Measurements from ENCODE around the gene DAB2IP.

Gene DAB2IP

GRCh38 chr9:121651295-121652020 is at the start of gene DAB2IP:
Gene DAB2IP (plus strand): TSS chr9:121651634. CDS start chr9:121651776, 142 bp downstream.
- Histone ChIP-seq H3K4me3 (ENCODE audit: low read depth in 1 of 2, low read length in 2 of 2) (peak within 1 kb of the TSS; percentile 72 to 84), H3K4me1 (ENCODE audit: control insufficient read depth in 1 of 2, insufficient read depth in 2 of 2, low read length in 2 of 2) (peaks cover 33 to 40% of the 10 kb centered on the region in 2 donors), H3K9me3 (ENCODE audit: control insufficient read depth in 1 of 2, low read length in 2 of 2) (no peaks in the 10 kb centered on the region), H3K27me3 (ENCODE audit: control insufficient read depth in 1 of 2, insufficient read depth in 2 of 2, low read length in 2 of 2) (no peaks in the 10 kb centered on the region), H3K9ac (ENCODE audit: low read depth in 1 of 2, low read length in 2 of 2) (peak within 1 kb of the TSS; percentile 80 to 84), H3K36me3 (ENCODE audit: control insufficient read depth in 1 of 2, insufficient read depth in 2 of 2, low read length in 2 of 2) (no peaks in the 10 kb centered on the region), H3K27ac (ENCODE audit: low read depth, low read length) (peak within 1 kb of the TSS; percentile 69)

- peaks cover 13 to 25% of the 10 kb centered on the region in 2 donors for H3K4me1 ChIP-seq (ENCODE audit: control insufficient read depth in 1 of 2, insufficient read depth in 2 of 2, low read length in 2 of 2)
- H3K36me3 ChIP-seq (ENCODE audit: control insufficient read depth in 1 of 2, insufficient read depth in 2 of 2, low read length in 2 of 2) = no peaks in the 10 kb centered on the region
- no peak overlapping the region for H3K4me3 ChIP-seq (ENCODE audit: low read depth in 1 of 2, low read length in 2 of 2)
- no peaks in the 10 kb centered on the region for H3K9me3 ChIP-seq (ENCODE audit: control insufficient read depth in 1 of 2, low read length in 2 of 2)
- H3K27me3 ChIP-seq (ENCODE audit: control insufficient read depth in 1 of 2, insufficient read depth in 2 of 2, low read length in 2 of 2) = peaks cover 19 to 22% of the 10 kb centered on the region in 2 donors
- no peak overlapping the region for H3K9ac ChIP-seq (ENCODE audit: low read depth in 1 of 2, low read length in 2 of 2)
- no peak overlapping the region for H3K27ac ChIP-seq (ENCODE audit: low read depth, low read length)
Observed at GRCh38 chr9:121603028-121603427, 48.4 kb upstream of the DAB2IP start.

GRCh38 chr9:121604242-121604641 is 47.2 kb upstream of the DAB2IP start:
- Histone ChIP-seq H3K4me3 (ENCODE audit: low read depth in 1 of 2, low read length in 2 of 2) (no peak overlapping the region), H3K9me3 (ENCODE audit: control insufficient read depth in 1 of 2, low read length in 2 of 2) (no peaks in the 10 kb centered on the region), H3K9ac (ENCODE audit: low read depth in 1 of 2, low read length in 2 of 2) (no peak overlapping the region), H3K27me3 (ENCODE audit: control insufficient read depth in 1 of 2, insufficient read depth in 2 of 2, low read length in 2 of 2) (peaks cover 11 to 17% of the 10 kb centered on the region in 2 donors), H3K27ac (ENCODE audit: low read depth, low read length) (no peak overlapping the region), H3K4me1 (ENCODE audit: control insufficient read depth in 1 of 2, insufficient read depth in 2 of 2, low read length in 2 of 2) (peaks cover 13 to 17% of the 10 kb centered on the region in 2 donors), H3K36me3 (ENCODE audit: control insufficient read depth in 1 of 2, insufficient read depth in 2 of 2, low read length in 2 of 2) (no peaks in the 10 kb centered on the region)

GRCh38 chr9:121604654-121605053 is 46.8 kb upstream of the DAB2IP start:
- Histone ChIP-seq H3K4me1 (ENCODE audit: control insufficient read depth in 1 of 2, insufficient read depth in 2 of 2, low read length in 2 of 2) (peaks cover 17 to 20% of the 10 kb centered on the region in 2 donors), H3K4me3 (ENCODE audit: low read depth in 1 of 2, low read length in 2 of 2) (no peak overlapping the region)

GRCh38 chr9:121607434-121608167 is 43.8 kb upstream of the DAB2IP start:
- Histone ChIP-seq H3K36me3 (ENCODE audit: control insufficient read depth in 1 of 2, insufficient read depth in 2 of 2, low read length in 2 of 2) (no peaks in the 10 kb centered on the region), H3K9me3 (ENCODE audit: control insufficient read depth in 1 of 2, low read length in 2 of 2) (no peaks in the 10 kb centered on the region), H3K27me3 (ENCODE audit: control insufficient read depth in 1 of 2, insufficient read depth in 2 of 2, low read length in 2 of 2) (peaks cover 0 to 3% of the 10 kb centered on the region in 2 donors), H3K4me3 (ENCODE audit: low read depth in 1 of 2, low read length in 2 of 2) (no peak overlapping the region), H3K27ac (ENCODE audit: low read depth, low read length) (no peak overlapping the region), H3K9ac (ENCODE audit: low read depth in 1 of 2, low read length in 2 of 2) (no peak overlapping the region), H3K4me1 (ENCODE audit: control insufficient read depth in 1 of 2, insufficient read depth in 2 of 2, low read length in 2 of 2) (peaks cover 15 to 20% of the 10 kb centered on the region in 2 donors)

More at GRCh38 chr9:121604654-121605053, 46.8 kb upstream of the DAB2IP start:
- Histone ChIP-seq H3K27ac (ENCODE audit: low read depth, low read length) (no peak overlapping the region), H3K9ac (ENCODE audit: low read depth in 1 of 2, low read length in 2 of 2) (no peak overlapping the region), H3K9me3 (ENCODE audit: control insufficient read depth in 1 of 2, low read length in 2 of 2) (no peaks in the 10 kb centered on the region), H3K27me3 (ENCODE audit: control insufficient read depth in 1 of 2, insufficient read depth in 2 of 2, low read length in 2 of 2) (peaks cover 11 to 15% of the 10 kb centered on the region in 2 donors), H3K36me3 (ENCODE audit: control insufficient read depth in 1 of 2, insufficient read depth in 2 of 2, low read length in 2 of 2) (no peaks in the 10 kb centered on the region)

- Histone ChIP-seq H3K9ac (ENCODE audit: low read depth in 1 of 2, low read length in 2 of 2) (no peak overlapping the region), H3K27me3 (ENCODE audit: control insufficient read depth in 1 of 2, insufficient read depth in 2 of 2, low read length in 2 of 2) (peaks cover 0 to 3% of the 10 kb centered on the region in 2 donors), H3K4me1 (ENCODE audit: control insufficient read depth in 1 of 2, insufficient read depth in 2 of 2, low read length in 2 of 2) (peaks cover 15 to 27% of the 10 kb centered on the region in 2 donors), H3K9me3 (ENCODE audit: control insufficient read depth in 1 of 2, low read length in 2 of 2) (no peaks in the 10 kb centered on the region), H3K4me3 (ENCODE audit: low read depth in 1 of 2, low read length in 2 of 2) (no peak overlapping the region), H3K27ac (ENCODE audit: low read depth, low read length) (no peak overlapping the region), H3K36me3 (ENCODE audit: control insufficient read depth in 1 of 2, insufficient read depth in 2 of 2, low read length in 2 of 2) (no peaks in the 10 kb centered on the region)
Observed at GRCh38 chr9:121608168-121608853, 43.1 kb upstream of the DAB2IP start.

GRCh38 chr9:121609822-121610637 is 41.4 kb upstream of the DAB2IP start:
- Histone ChIP-seq H3K27me3 (ENCODE audit: control insufficient read depth in 1 of 2, insufficient read depth in 2 of 2, low read length in 2 of 2) (peaks cover 0 to 3% of the 10 kb centered on the region in 2 donors), H3K36me3 (ENCODE audit: control insufficient read depth in 1 of 2, insufficient read depth in 2 of 2, low read length in 2 of 2) (no peaks in the 10 kb centered on the region), H3K9ac (ENCODE audit: low read depth in 1 of 2, low read length in 2 of 2) (no peak overlapping the region), H3K4me3 (ENCODE audit: low read depth in 1 of 2, low read length in 2 of 2) (no peak overlapping the region), H3K4me1 (ENCODE audit: control insufficient read depth in 1 of 2, insufficient read depth in 2 of 2, low read length in 2 of 2) (peaks cover 12 to 20% of the 10 kb centered on the region in 2 donors), H3K9me3 (ENCODE audit: control insufficient read depth in 1 of 2, low read length in 2 of 2) (no peaks in the 10 kb centered on the region), H3K27ac (ENCODE audit: low read depth, low read length) (no peak overlapping the region)

- Histone ChIP-seq H3K9ac (ENCODE audit: low read depth in 1 of 2, low read length in 2 of 2) (no peak overlapping the region), H3K9me3 (ENCODE audit: control insufficient read depth in 1 of 2, low read length in 2 of 2) (no peaks in the 10 kb centered on the region), H3K27me3 (ENCODE audit: control insufficient read depth in 1 of 2, insufficient read depth in 2 of 2, low read length in 2 of 2) (peaks cover 0 to 3% of the 10 kb centered on the region in 2 donors), H3K4me1 (ENCODE audit: control insufficient read depth in 1 of 2, insufficient read depth in 2 of 2, low read length in 2 of 2) (peaks cover 12 to 20% of the 10 kb centered on the region in 2 donors), H3K4me3 (ENCODE audit: low read depth in 1 of 2, low read length in 2 of 2) (no peak overlapping the region), H3K27ac (ENCODE audit: low read depth, low read length) (no peak overlapping the region), H3K36me3 (ENCODE audit: control insufficient read depth in 1 of 2, insufficient read depth in 2 of 2, low read length in 2 of 2) (no peaks in the 10 kb centered on the region)
Observed at GRCh38 chr9:121610638-121610953, 40.8 kb upstream of the DAB2IP start.

GRCh38 chr9:121612511-121612998 is 38.9 kb upstream of the DAB2IP start:
- H3K9ac ChIP-seq (ENCODE audit: low read depth in 1 of 2, low read length in 2 of 2) = no peak overlapping the region
- peaks cover 12 to 20% of the 10 kb centered on the region in 2 donors for H3K4me1 ChIP-seq (ENCODE audit: control insufficient read depth in 1 of 2, insufficient read depth in 2 of 2, low read length in 2 of 2)
- no peak overlapping the region for H3K27ac ChIP-seq (ENCODE audit: low read depth, low read length)

More at GRCh38 chr9:121612511-121612998, 38.9 kb upstream of the DAB2IP start:
- H3K27me3 ChIP-seq (ENCODE audit: control insufficient read depth in 1 of 2, insufficient read depth in 2 of 2, low read length in 2 of 2) = peaks cover 0 to 3% of the 10 kb centered on the region in 2 donors
- no peak overlapping the region for H3K4me3 ChIP-seq (ENCODE audit: low read depth in 1 of 2, low read length in 2 of 2)
- H3K9me3 ChIP-seq (ENCODE audit: control insufficient read depth in 1 of 2, low read length in 2 of 2) = no peaks in the 10 kb centered on the region
- no peaks in the 10 kb centered on the region for H3K36me3 ChIP-seq (ENCODE audit: control insufficient read depth in 1 of 2, insufficient read depth in 2 of 2, low read length in 2 of 2)

All from duodenal mucosa (tissue), 2 donors.